ENCODE measurements around the gene EVPL.

Gene EVPL

DNA sequence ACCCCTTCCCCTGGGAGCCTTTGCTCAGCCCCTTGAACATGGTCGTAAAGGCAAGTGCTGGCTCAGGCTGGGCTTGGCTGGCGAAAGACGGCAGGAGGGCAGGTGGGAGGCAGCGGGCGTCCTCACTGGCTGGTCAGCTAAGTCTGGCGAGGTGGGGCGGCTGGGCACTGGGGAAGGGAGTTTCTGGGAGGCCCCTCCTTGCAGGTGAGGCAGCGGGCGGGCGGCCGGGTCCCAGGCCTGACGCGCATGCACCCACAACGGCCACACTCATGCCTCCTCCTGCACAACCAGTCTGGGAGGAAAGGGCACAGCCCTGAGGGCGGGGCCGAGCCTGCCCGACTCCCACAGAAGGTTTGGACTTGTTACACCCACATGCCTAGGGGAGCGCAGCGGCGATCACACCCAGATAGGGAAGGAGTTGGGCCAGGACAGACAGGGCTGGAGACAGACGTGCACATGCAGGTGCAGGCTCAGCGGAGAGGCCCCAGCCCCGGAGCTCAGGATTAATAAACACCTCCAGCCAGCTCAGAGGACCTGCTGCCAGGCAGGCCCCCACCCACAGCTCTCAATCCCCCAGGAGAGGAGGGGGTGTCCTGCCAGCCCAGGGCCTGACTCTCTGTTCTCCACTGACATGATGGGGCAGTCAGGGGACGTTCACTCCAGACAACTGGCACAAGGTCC is at the start of gene EVPL:
Gene EVPL (minus strand): TSS at position 148 of the 681 bp plus-strand sequence. CDS start 108 bp downstream, at position 40.
- H3K4me3 ChIP-seq (ENCODE audit: low read depth, low read length): no peak within 1 kb of the TSS
- ChIA-PET POLR2A (interaction anchor here (0.7 kb wide), 1 partner anchor 22 kb away, joined by 3 read pairs; no protein-coding TSS in a partner anchor), CTCF (interaction anchor here (0.6 to 0.7 kb wide), 2 partner anchors 13 to 76 kb away, joined by 4 to 6 read pairs; no protein-coding TSS in a partner anchor)
- no peak within 1 kb of the TSS for H3K27ac ChIP-seq (ENCODE audit: extremely low read depth, low read depth, low read length)
- no peaks in the 10 kb centered on the region for H3K9me3 ChIP-seq (ENCODE audit: control insufficient read depth, insufficient read depth, low read depth, low read length)
- H3K4me1 ChIP-seq (ENCODE audit: control insufficient read depth, insufficient read depth, low read length): peaks cover 12% of the 10 kb centered on the region
- no peak for TF ChIP-seq PRDM1 (tag by site-specific recombination; IDR thresholded peaks at IDR 0.05)
- TF ChIP-seq ZNF426 (tag by site-specific recombination; IDR thresholded peaks at IDR 0.05): no peak
- peak; percentile 59 for TF ChIP-seq ZFHX2 (tag by site-specific recombination; conservative IDR thresholded peaks at IDR 0.05)
- TF ChIP-seq, protein P1, sequence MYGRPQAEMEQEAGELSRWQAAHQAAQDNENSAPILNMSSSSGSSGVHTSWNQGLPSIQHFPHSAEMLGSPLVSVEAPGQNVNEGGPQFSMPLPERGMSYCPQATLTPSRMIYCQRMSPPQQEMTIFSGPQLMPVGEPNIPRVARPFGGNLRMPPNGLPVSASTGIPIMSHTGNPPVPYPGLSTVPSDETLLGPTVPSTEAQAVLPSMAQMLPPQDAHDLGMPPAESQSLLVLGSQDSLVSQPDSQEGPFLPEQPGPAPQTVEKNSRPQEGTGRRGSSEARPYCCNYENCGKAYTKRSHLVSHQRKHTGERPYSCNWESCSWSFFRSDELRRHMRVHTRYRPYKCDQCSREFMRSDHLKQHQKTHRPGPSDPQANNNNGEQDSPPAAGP (tag by site-specific recombination; IDR thresholded peaks at IDR 0.05): peak; percentile 49; the same call in 1 of the 2 replicates
- peak; percentile 86 for TF ChIP-seq KLF1 (tag by site-specific recombination; IDR thresholded peaks at IDR 0.05)
- no peak for TF ChIP-seq ZNF394 (tag by site-specific recombination; IDR thresholded peaks at IDR 0.05; ENCODE audit: borderline replicate concordance)
- TF ChIP-seq ZNF416 (tag by site-specific recombination; IDR thresholded peaks at IDR 0.05): no peak
- peak; percentile 70 for TF ChIP-seq EGR2 (tag by site-specific recombination; IDR thresholded peaks at IDR 0.05; ENCODE audit: low read depth)
- H3K36me3 ChIP-seq (ENCODE audit: control insufficient read depth in 2 of 2, insufficient read depth in 1 of 2, low read length in 2 of 2): no peaks in the 10 kb centered on the region; a peak in 1 of 3 replicates

DNA sequence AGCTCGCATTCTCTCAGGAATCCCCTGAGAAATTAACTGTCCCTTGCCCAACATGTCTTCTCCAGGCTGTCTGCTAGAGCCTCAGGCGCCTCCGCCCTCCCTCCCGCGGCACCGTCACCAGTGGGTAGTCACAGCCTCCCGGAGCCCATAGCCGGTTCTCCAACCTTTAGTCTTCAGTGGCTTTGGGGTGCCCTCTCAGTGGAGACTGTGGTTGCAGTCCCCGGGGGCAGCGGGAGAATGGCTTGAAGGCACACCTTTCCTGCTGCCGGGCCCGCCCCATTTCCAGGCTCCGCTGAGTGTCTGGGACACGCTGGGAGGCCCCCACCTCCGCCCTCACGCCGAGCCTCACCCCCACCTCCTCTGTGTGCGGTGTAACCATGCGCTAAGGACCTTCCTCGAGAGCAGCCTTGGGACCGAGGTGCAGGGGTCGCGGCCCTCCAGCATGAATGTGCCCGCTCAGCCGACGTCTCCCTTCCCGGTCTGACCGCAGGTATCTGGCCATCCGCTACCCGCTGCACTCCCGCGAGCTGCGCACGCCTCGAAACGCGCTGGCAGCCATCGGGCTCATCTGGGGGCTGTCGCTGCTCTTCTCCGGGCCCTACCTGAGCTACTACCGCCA is 49.1 kb upstream of the EVPL start:
- no peaks in the 10 kb centered on the region for H3K36me3 ChIP-seq (ENCODE audit: control insufficient read depth in 2 of 2, insufficient read depth in 1 of 2, low read length in 2 of 2)
- POLR2A ChIA-PET: interaction anchor here (0.5 to 1.4 kb wide), 2 partner anchors 62 to 120 kb away, joined by 3 to 5 read pairs; no protein-coding TSS in a partner anchor
- no peak overlapping the region for H3K27ac ChIP-seq (ENCODE audit: extremely low read depth, low read depth, low read length)
- H3K4me3 ChIP-seq (ENCODE audit: low read depth, low read length): no peak overlapping the region
- CTCF ChIA-PET: interaction anchor here (0.6 to 1.6 kb wide), 5 partner anchors 8 to 423 kb away, joined by 3 to 7 read pairs (median 4); no protein-coding TSS in a partner anchor
- no peaks in the 10 kb centered on the region for H3K9me3 ChIP-seq (ENCODE audit: control insufficient read depth, insufficient read depth, low read depth, low read length)
- peaks cover 8% of the 10 kb centered on the region for H3K4me1 ChIP-seq (ENCODE audit: control insufficient read depth, insufficient read depth, low read length)
- TF ChIP-seq ZNF521 (tag by site-specific recombination; IDR thresholded peaks at IDR 0.05): no peak
- no peak for TF ChIP-seq REPIN1 (tag by site-specific recombination; IDR thresholded peaks at IDR 0.05; ENCODE audit: low read depth)
- TF ChIP-seq, protein P2, sequence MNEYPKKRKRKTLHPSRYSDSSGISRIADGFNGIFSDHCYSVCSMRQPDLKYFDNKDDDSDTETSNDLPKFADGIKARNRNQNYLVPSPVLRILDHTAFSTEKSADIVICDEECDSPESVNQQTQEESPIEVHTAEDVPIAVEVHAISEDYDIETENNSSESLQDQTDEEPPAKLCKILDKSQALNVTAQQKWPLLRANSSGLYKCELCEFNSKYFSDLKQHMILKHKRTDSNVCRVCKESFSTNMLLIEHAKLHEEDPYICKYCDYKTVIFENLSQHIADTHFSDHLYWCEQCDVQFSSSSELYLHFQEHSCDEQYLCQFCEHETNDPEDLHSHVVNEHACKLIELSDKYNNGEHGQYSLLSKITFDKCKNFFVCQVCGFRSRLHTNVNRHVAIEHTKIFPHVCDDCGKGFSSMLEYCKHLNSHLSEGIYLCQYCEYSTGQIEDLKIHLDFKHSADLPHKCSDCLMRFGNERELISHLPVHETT (tag by site-specific recombination; IDR thresholded peaks at IDR 0.05): no peak
- no peak for TF ChIP-seq ZNF843 (tag by site-specific recombination; IDR thresholded peaks at IDR 0.05)
- TF ChIP-seq ZNF133 (tag by site-specific recombination; IDR thresholded peaks at IDR 0.05): no peak
- no peak for TF ChIP-seq ZNF140 (tag by site-specific recombination; IDR thresholded peaks at IDR 0.05)
- TF ChIP-seq, protein P3, sequence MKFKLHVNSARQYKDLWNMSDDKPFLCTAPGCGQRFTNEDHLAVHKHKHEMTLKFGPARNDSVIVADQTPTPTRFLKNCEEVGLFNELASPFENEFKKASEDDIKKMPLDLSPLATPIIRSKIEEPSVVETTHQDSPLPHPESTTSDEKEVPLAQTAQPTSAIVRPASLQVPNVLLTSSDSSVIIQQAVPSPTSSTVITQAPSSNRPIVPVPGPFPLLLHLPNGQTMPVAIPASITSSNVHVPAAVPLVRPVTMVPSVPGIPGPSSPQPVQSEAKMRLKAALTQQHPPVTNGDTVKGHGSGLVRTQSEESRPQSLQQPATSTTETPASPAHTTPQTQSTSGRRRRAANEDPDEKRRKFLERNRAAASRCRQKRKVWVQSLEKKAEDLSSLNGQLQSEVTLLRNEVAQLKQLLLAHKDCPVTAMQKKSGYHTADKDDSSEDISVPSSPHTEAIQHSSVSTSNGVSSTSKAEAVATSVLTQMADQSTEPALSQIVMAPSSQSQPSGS (tag by site-specific recombination; IDR thresholded peaks at IDR 0.05; ENCODE audit: low read depth): no peak
- no peak for TF ChIP-seq ZSCAN30 (tag by site-specific recombination; IDR thresholded peaks at IDR 0.05)

All from HEK293 (cell line).